HPDE6-E6E7 (cell line): ENCODE measurements around the gene PAPSS2.
A peak's percentile ranks its signal among the peaks of the same experiment; 100 is the strongest.
"Not testable (repeated sequence)": the region's sequence is repeated elsewhere in the genome, so short reads cannot be mapped to it uniquely, and the experiment has no call there.

Source experiments
- DNase-seq: peaks from one replicate; pipeline ENCODE4 v3.0.0; 2011; ENCODE audit warnings: missing footprints; ENCODE audit errors: extremely low spot score

PAPSS2 gene

DNA sequence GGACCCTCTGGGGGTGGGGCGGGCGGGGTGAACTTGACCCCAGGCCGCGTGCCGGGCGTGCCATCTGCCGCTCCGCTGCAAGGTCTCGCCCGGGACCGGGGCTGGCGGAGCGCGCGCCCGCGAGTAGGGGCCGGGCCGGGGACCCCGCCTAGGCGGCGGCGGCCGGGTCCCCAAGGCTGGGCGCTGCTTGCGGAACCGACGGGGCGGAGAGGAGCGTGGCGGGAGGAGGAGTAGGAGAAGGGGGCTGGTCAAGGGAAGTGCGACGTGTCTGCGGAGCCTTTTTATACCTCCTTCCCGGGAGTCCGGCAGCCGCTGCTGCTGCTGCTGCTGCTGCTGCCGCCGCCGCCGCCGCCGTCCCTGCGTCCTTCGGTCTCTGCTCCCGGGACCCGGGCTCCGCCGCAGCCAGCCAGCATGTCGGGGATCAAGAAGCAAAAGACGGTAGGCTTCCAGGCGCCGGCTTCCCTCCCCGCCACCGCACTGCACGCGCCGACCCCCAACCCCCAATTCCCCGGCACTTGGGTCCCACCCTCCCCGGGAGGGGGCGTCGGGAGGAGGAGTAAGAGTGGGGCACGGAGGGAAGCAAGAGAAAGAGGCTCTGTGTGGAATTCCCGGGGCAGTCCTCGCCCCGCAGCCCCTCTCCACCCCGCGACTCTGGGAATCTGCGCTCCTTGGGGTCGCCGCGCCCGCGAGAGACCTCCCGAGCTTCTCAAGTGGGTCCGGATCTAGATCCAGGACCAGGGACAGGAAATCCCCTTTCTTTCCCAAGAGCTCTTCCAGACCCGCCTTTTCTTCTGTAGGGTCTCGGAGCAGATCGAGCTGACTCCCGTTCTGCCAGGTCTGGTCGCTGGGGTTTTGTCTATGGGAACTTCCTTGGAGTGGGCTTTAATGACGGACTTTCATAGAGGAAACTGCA lies at the start of gene PAPSS2:
TSS of gene PAPSS2 (plus strand) at position 308 of the 913 bp plus-strand sequence. CDS start at position 412, 104 bp downstream.
- no peak for DNase-seq

DNA sequence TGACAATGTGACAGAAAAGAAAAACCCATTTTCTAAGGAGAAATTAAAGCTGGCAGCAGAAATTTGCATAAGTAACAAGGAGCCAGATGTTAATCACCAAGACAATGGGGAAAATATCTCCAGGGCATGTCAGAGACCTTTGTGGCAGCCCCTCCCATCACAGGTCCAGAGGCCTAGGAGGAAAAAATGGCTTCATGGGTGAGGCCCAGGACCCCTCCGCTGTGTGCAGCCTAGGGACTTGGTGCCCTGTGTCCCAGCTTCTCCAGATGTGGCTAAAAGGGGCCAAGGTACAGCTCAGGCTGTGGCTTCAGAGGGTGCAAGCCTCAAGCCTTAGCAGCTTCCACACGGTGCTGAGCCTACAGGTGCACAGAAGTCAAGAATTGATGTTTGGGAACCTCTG lies 48.3 kb upstream of the PAPSS2 start:
- DNase-seq: not testable (repeated sequence)

DNA sequence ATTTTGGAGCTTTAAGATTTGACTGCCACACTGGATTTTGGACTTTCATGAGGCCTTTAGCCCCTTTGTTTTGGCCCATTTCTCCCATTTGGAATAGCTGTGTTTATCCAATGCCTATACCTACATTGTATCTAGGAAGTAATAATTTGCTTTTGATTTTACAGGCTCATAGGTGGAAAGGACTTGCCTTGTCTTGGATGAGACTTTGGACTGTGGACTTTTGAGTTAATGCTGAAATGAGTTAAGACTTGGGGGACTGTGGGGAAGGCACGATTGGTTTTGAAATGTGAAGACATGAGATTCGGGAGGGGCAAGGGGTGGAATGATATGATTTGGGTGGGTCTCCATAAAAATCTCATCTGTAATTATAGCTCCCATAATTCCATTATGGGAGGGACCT lies 47.6 kb upstream of the PAPSS2 start:
- DNase-seq: no peak

DNA sequence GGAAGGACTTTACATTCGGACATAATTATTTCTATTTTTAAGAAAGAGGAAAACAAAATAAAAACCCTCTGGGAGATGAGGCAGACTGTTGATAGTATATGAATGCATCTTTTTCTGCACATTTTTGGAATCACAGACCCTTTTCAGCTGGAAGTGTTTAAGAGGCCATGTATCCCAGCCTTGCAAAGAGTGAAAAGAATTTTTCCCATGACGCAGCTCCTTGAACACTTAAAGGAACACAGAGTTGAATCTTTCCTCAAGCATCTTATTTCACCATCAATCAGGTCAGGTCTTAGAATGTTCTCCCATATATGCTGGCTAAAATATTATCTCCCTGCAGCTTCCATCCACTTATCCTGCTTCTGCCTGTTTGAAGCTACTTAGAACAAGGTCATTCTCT lies 45.9 kb upstream of the PAPSS2 start:
- DNase-seq: no peak

DNA sequence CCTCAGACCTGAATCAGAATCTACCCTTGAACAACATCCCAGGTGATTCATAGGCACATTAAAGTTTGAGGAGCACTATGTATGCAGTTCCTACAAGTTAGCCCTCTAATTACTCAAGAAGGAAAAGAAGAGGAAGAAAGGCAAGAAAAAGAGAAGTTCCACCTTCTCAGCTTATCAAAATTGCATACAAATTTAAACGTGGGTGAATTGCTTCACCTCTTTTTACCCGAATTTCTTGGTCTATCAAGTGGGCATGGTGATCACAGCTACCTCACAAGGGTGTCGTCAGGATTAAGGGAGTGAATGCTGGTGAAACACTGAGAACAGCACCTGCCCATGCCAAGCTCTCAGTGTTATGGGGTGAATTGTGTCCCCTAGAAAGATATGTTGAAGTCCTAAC lies 43.8 kb upstream of the PAPSS2 start:
- DNase-seq: no peak

DNA sequence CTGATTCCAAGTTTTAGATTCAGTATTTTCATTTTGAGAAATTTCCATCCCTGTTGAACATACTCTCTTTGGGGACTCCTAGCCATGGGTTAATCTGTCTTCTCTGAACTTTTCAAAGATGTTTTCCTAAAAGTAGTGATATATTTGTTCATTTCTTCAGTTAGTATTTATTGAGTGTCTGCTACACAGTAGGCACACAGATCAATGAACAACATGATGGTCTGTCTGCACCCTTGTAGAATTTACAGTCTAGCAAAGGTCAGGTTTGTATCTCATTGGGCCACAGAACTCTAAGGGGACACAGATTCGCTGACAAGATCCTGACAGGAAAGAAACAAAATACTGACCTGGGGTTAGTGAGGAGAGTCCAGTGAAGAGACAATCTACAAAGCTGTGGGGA lies 42.2 kb upstream of the PAPSS2 start:
- no peak for DNase-seq

DNA sequence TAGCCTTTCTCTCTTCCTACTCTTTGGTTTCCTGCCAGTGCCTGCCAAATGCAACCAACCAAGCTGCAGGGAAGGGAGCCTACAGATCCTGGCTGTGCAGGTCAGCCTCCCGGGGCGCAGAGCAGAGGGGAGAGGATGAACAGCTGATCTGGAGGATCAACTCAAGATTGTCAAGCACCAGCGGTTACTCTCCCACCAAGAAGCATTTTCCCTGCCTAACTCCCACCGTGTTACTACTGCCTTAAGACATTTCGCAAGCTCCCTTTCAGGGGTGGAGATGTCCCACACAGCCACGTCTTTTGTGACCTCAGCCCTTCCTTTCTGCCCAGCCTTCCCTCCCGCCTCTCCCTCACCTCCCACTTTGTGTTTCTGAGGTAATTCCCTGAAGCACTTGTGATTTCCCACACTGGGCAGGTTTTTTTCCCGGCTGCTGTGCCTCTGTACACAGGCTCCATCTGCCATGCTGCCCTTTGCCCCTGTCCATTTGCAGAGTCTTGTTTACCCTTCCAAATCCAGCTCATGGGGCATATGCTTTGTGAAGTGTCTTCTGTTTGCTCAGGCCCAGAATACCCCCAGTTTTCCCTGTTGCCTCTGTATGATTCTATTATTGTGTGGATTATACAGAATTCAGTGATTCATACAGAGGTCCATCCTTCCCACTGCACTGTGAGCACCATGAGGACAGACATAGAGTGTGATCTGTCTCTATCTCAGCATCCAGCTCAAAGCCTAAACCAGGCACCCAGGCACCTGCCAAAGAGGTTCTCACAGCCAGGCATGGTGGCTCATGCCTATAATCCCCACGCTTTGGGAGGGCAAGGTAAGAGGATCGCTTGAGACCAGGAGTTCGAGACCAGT lies 40.9 kb upstream of the PAPSS2 start:
- DNase-seq: no peak

DNA sequence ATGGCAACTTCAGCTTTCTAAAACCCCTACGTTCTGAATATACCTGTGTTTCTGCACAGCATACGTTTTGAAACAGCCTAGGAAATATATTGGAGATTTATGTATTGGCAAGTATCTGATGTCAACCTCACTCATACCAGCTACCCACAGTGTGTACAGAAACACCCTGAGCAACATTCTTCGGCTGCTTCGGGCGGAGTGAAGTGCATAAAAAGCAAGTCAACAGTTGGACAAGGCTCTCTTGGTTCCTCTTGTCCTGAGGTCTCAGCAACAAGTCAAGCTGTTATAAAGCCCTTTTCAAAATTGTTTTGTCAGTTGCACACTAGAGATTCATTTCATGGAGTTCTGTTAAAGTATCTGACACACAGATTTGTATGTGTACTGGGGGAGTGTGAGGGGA lies 40.0 kb upstream of the PAPSS2 start:
- DNase-seq: no peak

DNA sequence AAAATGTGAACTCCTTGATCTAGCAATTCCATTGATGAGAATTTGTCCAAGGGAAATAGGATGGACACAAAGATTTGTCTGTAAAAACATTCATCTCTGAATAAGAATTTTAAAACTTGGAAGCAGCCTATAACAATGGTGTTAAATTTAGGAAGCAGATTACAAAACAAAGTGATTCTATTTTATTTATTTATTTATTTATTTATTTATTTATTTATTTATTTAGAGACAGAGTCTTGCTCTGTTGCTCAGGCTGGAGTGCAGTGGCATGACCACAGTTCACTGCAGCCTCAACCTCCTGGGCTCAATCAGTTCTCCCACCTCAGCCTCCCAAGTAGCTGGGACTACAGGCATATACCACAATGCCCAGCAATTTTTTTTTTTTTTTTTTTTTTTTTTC lies 38.2 kb upstream of the PAPSS2 start:
- DNase-seq: not testable (repeated sequence)

DNA sequence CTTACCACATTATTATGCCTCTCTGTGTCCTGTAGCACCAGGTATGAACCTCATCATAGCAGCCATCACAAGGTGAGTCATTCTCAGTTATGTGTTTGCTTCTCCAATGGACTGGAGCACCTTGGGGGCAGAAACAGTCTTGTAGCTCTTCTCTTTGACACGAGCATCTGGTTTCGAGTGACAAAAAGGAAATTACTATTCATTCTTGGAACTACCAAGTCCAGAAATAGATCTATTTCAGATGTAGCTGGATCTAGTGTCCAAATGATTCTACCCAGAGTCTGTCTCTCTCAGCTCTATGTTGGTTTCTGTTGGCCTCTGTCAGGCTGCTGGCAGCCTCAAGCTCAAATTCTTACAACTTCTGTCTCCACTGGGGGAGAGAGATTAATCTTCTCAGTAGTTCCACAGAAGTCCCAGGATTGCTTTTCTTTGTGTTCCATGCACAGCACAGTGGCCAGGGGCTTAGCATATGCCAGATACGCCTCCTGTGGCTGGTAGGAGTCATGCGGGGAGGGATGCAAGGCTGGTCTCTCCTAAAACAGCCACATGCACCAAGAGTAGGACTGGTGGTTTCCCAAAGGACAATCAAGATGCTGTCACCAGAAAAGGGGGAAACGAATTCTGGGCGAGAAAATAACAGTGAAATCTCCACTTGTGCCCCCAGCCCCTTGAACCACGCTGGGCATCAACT lies 37.2 kb upstream of the PAPSS2 start:
- no peak for DNase-seq

DNA sequence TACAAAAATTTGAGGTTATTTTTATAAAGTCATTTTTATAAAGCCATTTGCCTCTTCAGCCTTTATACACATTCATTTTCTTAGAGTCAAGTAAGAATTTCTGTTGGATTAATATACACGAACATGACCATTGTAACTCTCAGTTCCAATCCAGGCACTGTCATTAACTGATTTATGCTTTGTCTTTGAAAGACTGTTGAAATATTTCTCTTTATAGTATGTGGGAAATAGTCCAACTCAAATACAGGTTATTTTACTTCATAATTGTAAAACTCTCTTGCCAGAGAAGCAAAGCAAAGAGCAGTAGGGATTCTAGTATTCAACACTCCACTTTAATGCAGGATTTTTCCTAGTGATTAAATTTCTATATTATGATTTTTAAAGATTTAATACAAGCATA lies 36.5 kb upstream of the PAPSS2 start:
- DNase-seq: no peak

DNA sequence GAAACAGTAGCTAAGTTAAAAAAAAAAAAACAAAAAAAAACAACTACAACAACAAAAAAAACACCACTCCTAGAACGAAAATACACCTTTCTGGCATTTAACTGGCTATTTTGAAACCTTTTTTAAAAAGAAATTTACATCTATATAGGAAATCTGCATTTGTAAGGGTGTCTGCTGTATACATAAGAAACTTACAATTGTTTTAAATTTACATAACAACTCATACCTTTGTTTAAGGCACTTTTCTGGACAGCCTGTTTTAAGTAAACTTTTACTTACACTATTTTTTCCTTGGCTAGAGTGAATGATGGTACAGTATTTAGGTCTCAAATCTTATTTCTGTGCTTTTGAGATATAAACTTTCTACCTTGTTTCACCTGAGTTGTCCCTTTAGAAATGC lies 34.0 kb upstream of the PAPSS2 start:
- no peak for DNase-seq

DNA sequence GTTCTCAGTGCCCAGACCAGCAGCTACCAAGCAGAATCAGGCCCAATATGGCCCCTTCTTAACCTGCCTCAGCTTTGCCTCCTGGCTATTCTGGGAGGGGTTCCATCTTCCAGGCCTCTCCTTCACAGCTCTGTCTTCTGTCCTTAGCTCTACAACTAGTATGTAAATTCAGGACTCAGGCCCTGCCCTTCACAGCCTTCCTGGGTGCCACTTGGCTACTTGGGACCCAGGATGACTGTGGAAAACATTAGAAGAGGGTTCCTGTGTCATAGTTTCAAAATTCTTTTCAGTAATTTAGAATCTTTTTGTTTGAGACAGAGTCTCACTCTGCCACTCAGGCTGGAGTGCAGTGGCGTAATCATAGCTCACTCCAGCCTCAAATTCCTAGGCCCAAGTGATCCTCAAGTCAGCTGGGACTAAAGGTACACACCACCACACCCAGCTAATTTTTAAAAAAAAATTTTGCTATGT lies 33.2 kb upstream of the PAPSS2 start:
- DNase-seq: no peak

DNA sequence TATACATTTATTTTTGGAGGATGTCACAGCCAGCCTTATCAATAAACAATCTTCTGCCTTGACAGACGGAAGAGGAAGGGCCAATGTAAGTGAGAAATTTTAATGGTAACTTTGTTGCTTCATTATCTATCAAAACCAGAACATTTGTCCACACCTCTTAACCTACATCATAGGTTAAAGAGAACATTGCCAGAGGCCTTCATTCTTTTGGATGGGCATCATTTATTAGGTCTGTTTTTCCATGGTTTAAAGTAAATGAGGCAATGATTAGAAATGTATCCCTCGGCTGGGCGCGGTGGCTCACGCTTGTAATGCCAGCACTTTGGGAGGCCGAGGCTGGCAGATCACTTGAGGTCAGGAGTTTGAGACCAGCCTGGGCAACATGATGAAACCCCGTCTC lies 29.5 kb upstream of the PAPSS2 start:
- no peak for DNase-seq

DNA sequence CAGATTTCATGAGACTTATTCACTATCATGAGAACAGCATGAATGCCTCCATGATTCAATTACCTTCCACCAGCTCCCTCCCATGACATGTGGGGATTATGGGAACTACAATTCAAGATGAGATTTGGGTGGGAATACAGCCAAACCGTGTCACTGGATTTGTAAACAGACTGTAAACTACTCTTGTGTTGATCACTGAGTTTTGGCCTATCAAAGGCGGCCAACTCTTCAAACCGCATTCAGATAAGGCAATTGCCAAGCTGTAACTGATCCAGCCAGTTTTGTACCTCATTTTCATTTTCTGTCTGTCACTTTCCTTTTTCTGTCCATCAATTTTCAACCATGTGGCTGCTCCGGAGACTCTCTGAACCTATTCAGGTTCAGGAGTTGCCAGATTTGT lies 27.2 kb upstream of the PAPSS2 start:
- DNase-seq: no peak

DNA sequence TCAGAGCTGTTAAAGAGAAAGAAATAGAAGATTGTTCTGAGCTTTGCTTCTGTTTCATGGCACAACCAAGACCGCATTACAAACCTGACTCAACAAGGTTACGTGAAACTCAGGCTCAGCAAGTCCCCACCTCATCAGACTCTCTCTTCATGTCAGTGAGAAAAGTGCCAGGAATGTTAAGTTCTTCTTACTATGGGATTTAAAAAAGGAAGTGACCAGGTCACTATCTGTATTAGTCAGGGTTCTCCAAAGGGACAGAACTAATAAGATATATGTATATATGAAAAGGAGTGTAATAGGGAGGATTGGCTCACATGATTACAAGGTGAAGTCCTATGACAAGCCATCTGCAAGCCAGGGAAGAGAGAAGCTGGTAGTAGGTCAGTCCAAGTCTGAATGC lies 25.4 kb upstream of the PAPSS2 start:
- DNase-seq: no peak

DNA sequence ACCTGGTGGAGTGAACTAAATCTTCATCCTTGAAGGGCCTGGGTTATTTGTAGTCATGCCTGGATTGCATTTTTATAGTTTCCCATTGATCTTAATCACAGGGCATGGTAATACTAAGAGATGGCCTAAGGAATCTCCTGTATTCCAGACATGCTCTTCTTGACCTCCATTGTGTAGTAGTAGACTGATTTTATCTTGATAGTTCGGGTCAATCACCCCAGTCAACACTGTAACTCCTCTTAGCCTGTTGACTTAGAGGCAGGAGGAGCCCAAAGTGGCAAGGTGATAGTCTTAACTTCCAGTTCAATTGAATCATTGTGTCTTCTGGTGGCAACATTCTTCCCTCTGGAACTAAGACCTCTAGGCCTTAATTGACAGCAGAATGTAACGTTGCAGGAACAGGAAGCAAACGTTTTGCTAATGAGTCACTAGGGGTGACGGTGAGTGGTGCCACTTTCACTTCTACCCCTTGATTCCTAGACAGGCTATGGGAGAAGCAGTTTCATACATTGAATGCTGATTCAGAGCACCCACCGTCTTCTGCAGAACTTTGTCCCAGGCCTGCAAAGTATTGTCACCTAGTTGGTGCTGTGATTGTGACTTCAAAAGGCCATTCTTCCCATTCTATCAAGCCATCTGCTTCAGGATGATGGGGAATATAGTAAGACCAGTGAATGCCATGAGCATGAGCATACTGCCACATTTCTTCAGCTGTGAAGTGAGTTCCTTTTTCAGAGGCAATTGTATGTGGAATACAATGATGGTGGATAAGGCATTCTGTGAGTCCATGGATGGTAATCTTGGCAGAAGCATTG lies 24.0 kb upstream of the PAPSS2 start:
- DNase-seq: peak; percentile 54

DNA sequence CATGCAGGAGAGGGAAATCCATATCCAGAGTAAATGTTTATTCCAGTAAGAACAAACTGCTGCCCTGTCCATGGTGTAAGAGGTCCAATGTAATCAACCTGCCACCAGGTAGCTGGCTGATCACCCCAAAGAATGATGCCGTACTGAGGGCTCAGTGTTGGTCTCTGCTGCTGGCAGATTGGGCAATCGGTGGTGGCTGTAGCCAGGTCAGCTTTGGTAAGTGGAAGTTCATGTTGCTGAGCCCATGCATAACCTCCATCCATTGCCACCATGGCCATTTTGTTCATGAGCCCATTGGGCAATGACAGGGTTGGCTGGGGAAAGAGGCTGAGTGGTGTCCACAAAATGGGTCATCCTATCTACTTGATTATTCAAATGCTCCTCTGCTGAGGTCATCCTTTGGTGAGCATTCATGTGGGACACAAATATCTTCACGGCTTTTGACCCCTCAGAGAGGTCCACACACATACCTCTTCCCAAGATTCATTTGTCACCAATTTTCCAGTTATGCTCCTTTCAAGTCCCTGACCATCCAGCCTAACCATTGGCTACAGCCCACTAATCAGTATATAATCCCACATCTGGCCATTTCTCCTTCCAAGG lies 23.3 kb upstream of the PAPSS2 start:
- no peak for DNase-seq

DNA sequence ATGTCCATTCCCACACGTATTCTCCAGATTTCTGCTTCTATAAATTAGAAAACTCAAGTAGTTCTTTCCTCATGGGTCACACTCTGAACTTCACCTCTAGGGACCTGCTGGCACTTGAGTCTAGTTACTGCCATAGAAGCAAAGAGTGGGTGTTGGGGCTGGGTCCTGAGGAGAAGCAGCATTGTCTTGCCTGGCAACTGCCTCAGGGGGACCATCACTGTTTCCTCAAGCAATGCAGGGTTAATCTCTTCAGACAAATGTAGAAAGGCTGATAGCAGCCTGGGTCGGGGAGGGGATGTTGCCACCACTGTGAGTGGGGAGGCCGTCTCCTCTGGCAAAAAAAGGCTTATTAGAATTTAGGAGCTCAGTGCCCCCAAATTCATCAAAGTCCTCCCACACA lies 20.2 kb upstream of the PAPSS2 start:
- DNase-seq: no peak

DNA sequence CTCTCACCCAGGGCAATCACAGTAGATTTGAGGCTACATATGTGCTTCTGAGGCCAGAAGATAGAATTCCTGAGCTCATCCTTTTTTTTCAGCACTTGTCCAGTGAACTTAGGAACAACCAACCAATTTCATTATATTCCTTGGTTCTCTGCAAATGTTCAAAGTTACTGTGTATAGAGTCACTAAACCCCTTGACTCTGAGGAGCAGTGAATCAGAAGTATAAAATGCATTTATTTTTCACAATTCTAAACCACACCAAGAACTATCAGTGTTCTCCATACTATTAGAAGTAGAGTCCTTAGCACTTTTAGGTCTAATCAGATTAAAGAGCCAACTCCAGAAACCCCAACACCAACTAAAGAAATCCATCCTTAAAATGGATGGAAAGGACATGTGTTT lies 19.6 kb upstream of the PAPSS2 start:
- no peak for DNase-seq

DNA sequence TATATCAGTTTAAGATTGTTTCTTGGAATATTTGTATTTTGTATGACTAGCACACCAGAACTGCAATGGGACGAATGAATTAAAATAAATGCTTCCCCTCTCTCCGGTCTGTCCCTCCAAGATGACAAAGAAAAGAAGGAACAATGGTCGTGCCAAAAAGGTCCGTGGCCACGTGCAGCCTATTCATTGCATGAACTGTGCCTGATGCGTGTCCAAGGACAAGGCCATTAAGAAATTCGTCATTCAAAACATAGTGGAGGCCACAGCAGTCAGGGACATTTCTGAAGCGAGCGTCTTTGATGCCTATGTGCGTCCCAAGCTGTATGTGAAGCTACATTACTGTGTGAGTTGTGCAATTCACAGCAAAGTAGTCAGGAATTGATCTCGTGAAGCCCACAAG lies 17.2 kb upstream of the PAPSS2 start:
- DNase-seq: no peak
